PC-3 (cell line): ENCODE measurements around the gene RABGAP1L.

Experiments used
- CTCF ChIP-seq: fragments of 300-600 bp; sonication (generic); conservative IDR thresholded peaks from 2 replicates; pipeline ENCODE4 v1.5.1; 2017; ENCODE audit warnings: antibody characterized with exemption, low read depth, mild to moderate bottlenecking, low read length
- EZH2 ChIP-seq: fragments of 300-600 bp; sonication (generic); IDR thresholded peaks from one replicate; pipeline ENCODE4 v1.6.1; 2017; ENCODE audit warnings: antibody characterized with exemption, mild to moderate bottlenecking, low read length; ENCODE audit not compliant: unreplicated experiment

- TF ChIP-seq CTCF (no peak), EZH2 (no peak)
Observed at GRCh38 chr1:174165471-174166137, 6.3 kb downstream of the RABGAP1L start.
